UCSD-AML1 (cell line): ENCODE data around the gene MTA1.

Experiments
- DNase-seq: peaks from one replicate; lab custom pipeline; 2025; ENCODE audit not compliant: unreplicated experiment; lab: John Stamatoyannopoulos, UW

Gene MTA1

GRCh38 chr14:105474483-105475268 lies 55.0 kb downstream of the MTA1 start, which contains the start of gene CRIP2:
Gene CRIP2, plus strand, starts transcription at chr14:105474821. Its CDS starts 42 bp downstream, at chr14:105474863.
- peak; percentile 23 for DNase-seq

GRCh38 chr14:105475269-105476096 lies 55.9 kb downstream of the MTA1 start:
- no peak for DNase-seq

GRCh38 chr14:105476097-105476830 lies 56.6 kb downstream of the MTA1 start:
- no peak for DNase-seq

- no peak for DNase-seq
These were observed 57.4 kb downstream of the MTA1 start for GRCh38 chr14:105476831-105477659.

GRCh38 chr14:105477660-105478397 lies 58.2 kb downstream of the MTA1 start:
- peak; percentile 18 for DNase-seq

- DNase-seq = no peak
These were observed 59.0 kb downstream of the MTA1 start for GRCh38 chr14:105478398-105479251.

- DNase-seq = no peak
These were observed 60.0 kb downstream of the MTA1 start for GRCh38 chr14:105479431-105480158.

- no peak for DNase-seq
These were observed 60.6 kb downstream of the MTA1 start for GRCh38 chr14:105480199-105480746.

- peak; percentile 86 for DNase-seq
These were observed 61.5 kb downstream of the MTA1 start for GRCh38 chr14:105480807-105481801.

GRCh38 chr14:105481886-105482457 lies 62.3 kb downstream of the MTA1 start:
- peak; percentile 80 for DNase-seq

- no peak for DNase-seq
These were observed 63.0 kb downstream of the MTA1 start for GRCh38 chr14:105482486-105483110.

GRCh38 chr14:105483300-105484068 lies 63.9 kb downstream of the MTA1 start:
- no peak for DNase-seq

- no peak for DNase-seq
These were observed 64.7 kb downstream of the MTA1 start for GRCh38 chr14:105484069-105484996.

- no peak for DNase-seq
These were observed 65.4 kb downstream of the MTA1 start for GRCh38 chr14:105484997-105485393.
